GM23248 (cell line): ENCODE data around the gene SF3A2. TPM values are rescaled to one million over a fixed set of nuclear protein-coding genes. Genes with fewer than 3 reads are reported as not detected.

Source experiments
- DNase-seq: peaks from one replicate; pipeline ENCODE4 v3.0.0-alpha.2; 2015
- H2AFZ ChIP-seq: fragments of 200-600 bp; sonication (generic); 2 replicates; pipeline ENCODE4 v1.6.1; 2016; ENCODE audit warnings: antibody characterized with exemption
- H3F3A ChIP-seq: fragments of 200-600 bp; sonication (generic); 2 replicates; pipeline ENCODE4 v1.6.1; 2016; ENCODE audit warnings: mild to moderate bottlenecking, antibody characterized with exemption, mixed run types; ENCODE audit not compliant: insufficient read depth
- H3K27ac ChIP-seq: fragments of 200-600 bp; sonication (generic); 2 replicates; pipeline ENCODE4 v1.5.1; 2016; ENCODE audit warnings: mild to moderate bottlenecking
- H3K27me3 ChIP-seq: fragments of 200-600 bp; sonication (generic); replicated peaks from 2 replicates; pipeline ENCODE4 v1.6.1; 2016; ENCODE audit warnings: mild to moderate bottlenecking; ENCODE audit not compliant: insufficient read depth
- H3K36me3 ChIP-seq: fragments of 200-600 bp; sonication (generic); 2 replicates; pipeline ENCODE4 v1.6.1; 2016; ENCODE audit warnings: low read depth, mild to moderate bottlenecking
- H3K4me1 ChIP-seq: fragments of 200-600 bp; sonication (generic); 2 replicates; pipeline ENCODE4 v1.6.1; 2016; ENCODE audit warnings: mild to moderate bottlenecking; ENCODE audit not compliant: insufficient read depth
- H3K4me2 ChIP-seq: fragments of 200-600 bp; sonication (generic); one replicate; pipeline ENCODE4 v1.6.1; 2016; ENCODE audit warnings: mild to moderate bottlenecking; ENCODE audit not compliant: unreplicated experiment
- H3K4me3 ChIP-seq: fragments of 200-600 bp; sonication (generic); 2 replicates; pipeline ENCODE4 v1.5.1; 2016; ENCODE audit warnings: mild to moderate bottlenecking
- H3K79me2 ChIP-seq: fragments of 200-600 bp; sonication (generic); 2 replicates; pipeline ENCODE4 v1.6.1; 2016; ENCODE audit warnings: mild to moderate bottlenecking; ENCODE audit not compliant: insufficient read depth
- H3K9ac ChIP-seq: fragments of 200-600 bp; sonication (generic); 2 replicates; pipeline ENCODE4 v1.6.1; 2016; ENCODE audit warnings: mild to moderate bottlenecking
- H3K9me2 ChIP-seq: fragments of 200-600 bp; sonication (generic); 2 replicates; pipeline ENCODE4 v1.6.1; 2016; ENCODE audit warnings: mixed run types, mild to moderate bottlenecking, moderate library complexity; ENCODE audit not compliant: insufficient read depth
- H3K9me3 ChIP-seq: fragments of 200-600 bp; sonication (generic); one replicate; pipeline ENCODE4 v1.6.1; 2017; ENCODE audit warnings: low read depth
- H4K20me1 ChIP-seq: fragments of 200-600 bp; sonication (generic); 2 replicates; pipeline ENCODE4 v1.6.0; 2016; ENCODE audit not compliant: insufficient read depth
- EZH2 ChIP-seq: fragments of 200-600 bp; sonication (generic); IDR thresholded peaks from 2 replicates; pipeline ENCODE4 v1.6.1; 2018; ENCODE audit warnings: antibody characterized with exemption, mild to moderate bottlenecking; ENCODE audit not compliant: insufficient read depth, poor library complexity, severe bottlenecking
- EZH2phosphoT487 ChIP-seq: fragments of 200-600 bp; sonication (generic); IDR thresholded peaks from 2 replicates; pipeline ENCODE4 v1.6.1; 2018; ENCODE audit warnings: antibody characterized with exemption, moderate library complexity, mild to moderate bottlenecking, low read depth; ENCODE audit not compliant: insufficient read depth
- WGBS, 2 experiments: methylation state at CpG; one replicate each; pipeline ENCODE4 v1.1.6; 2015 to 2017; ENCODE audit warnings: low lambda C conversion rate in 2 of 2, low coverage in 1 of 2; ENCODE audit errors: missing lambda C conversion rate in 2 of 2; 5-methylcytosine and 5-hydroxymethylcytosine counted together
- in situ Hi-C: fragments of 300-500 bp; cut with MboI; formaldehyde crosslinking; loops from 2 replicates; pipeline ENCODE4 v1.15.0; 2020
- polyA plus RNA-seq: library from polyadenylated mRNA; unstranded; fragments of >200 nt; fragmentation: Nextera tagmentation; extraction: Ambion mirVana; gene quantifications from 2 replicates; pipeline ENCODE4 v1.2.1, GENCODE V29; 2016
- total RNA-seq: library from RNA; depleted of rRNA; stranded (reverse); fragments of >200 nt; shearing (Covaris generic); gene quantifications from 2 replicates; pipeline ENCODE4 v1.2.3, GENCODE V29; 2014

The SF3A2 gene
- total and polyA plus RNA-seq, 2 experiments from 2014 or later = 16.8 to 26.7 TPM

DNA sequence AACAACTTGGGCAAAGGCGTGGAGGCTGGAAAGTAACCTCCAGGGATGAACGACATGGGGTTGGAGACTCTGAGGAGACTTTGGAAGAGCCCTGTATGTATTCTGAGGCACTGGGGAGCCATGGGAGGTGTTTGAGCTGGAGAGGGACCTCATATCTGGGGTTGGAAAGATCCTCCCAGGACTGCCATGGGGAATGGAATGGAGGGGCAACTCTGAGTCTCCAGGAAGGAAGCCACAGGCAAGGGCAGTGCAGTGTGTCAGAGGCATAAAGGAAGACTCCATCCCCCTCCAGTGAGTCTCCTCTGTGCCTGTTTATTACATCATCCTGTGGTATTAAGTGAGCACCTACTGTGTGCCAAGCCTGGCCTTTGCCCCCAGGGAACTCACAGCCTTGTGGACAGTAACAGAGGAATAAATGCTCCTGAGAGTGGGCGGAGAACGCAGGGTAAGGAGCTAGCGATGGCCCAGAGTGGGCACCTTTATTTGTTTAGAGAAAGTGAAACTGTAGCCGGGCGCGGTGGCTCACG, 37.6 kb downstream of the SF3A2 start:
- peak overlapping the region; percentile 49 for H3K27ac ChIP-seq
- H3K79me2 ChIP-seq = peaks cover 62% of the 10 kb centered on the region
- no peak overlapping the region for H3K4me2 ChIP-seq
- in situ Hi-C loops = no loop called here
- H3K4me3 ChIP-seq = peak overlapping the region; percentile 92
- H2AFZ ChIP-seq = no peak overlapping the region
- WGBS, 2 experiments = 70 to 72% methylated on average over 8 to 9 of the region's 9 CpGs
- peaks cover 15% of the 10 kb centered on the region for H4K20me1 ChIP-seq
- peaks cover 6% of the 10 kb centered on the region for H3F3A ChIP-seq
- DNase-seq = peak; percentile 51
- peak overlapping the region; percentile 60 for H3K9ac ChIP-seq
- peaks cover 12% of the 10 kb centered on the region for H3K4me1 ChIP-seq
- H3K9me3 ChIP-seq = no peaks in the 10 kb centered on the region
- no peaks in the 10 kb centered on the region; the same call in 1 of the 2 replicates for H3K36me3 ChIP-seq
- no peak for TF ChIP-seq EZH2
- TF ChIP-seq EZH2phosphoT487 = no peak
- no peaks in the 10 kb centered on the region for H3K27me3 ChIP-seq
- H3K9me2 ChIP-seq = no peaks in the 10 kb centered on the region

GRCh38 chr19:2274931-2275535, 38.4 kb downstream of the SF3A2 start:
- 58 to 70% methylated on average over 11 to 16 of the region's 16 CpGs for WGBS, 2 experiments
- H3F3A ChIP-seq = peaks cover 6% of the 10 kb centered on the region
- in situ Hi-C loops = no loop called here

DNA sequence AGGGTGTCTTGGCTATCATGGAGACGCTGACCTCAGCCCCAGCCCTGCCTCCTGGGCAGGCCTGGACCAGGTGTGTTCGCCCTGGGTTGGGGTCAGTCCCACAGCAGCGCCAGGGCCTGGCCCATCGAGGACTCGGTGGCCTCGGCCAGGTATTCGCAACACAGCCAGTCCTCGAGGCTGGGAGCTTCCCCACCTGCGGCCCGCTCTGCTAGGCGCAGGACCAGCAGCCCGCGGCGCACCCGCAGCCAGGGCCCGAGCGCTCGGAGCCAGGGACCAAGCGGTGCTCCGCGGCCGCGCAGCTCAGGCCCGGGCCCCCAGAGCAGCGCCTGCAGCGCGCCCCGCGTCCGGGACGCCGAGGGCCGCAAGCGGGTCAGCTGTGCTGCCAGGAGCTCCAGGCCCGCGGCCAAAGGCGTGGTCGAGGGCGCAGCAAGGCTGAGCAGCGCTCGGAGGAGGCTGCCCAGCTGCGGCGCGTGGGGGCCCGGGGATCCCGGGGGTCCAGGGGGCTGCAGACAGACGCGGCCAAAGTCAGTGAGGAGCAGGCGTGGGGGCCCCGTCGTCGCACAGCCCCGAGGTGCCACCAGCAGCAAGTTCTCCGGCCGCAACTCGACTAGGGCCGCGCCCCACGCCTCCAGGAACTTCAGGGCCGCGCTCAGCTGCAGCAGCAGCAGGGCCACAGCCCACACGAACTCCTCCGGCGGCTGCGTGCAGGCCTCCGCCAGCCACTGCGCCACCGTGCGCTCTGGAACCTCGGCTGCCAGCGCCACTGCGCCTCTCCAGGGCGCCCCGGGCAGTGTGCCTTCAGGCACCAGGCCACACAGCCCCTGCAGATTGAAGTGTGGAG, 39.2 kb downstream of the SF3A2 start:
- Histone ChIP-seq H3K9me2 (no peaks in the 10 kb centered on the region), H3K4me1 (peaks cover 12% of the 10 kb centered on the region), H4K20me1 (peaks cover 15% of the 10 kb centered on the region), H3K9me3 (no peaks in the 10 kb centered on the region), H3F3A (peaks cover 6% of the 10 kb centered on the region), H3K4me3 (no peak overlapping the region), H3K27ac (no peak overlapping the region), H3K36me3 (no peaks in the 10 kb centered on the region; the same call in 1 of the 2 replicates), H2AFZ (no peak overlapping the region), H3K4me2 (no peak overlapping the region), H3K9ac (no peak overlapping the region), H3K79me2 (peaks cover 49% of the 10 kb centered on the region), H3K27me3 (no peaks in the 10 kb centered on the region)
- TF ChIP-seq EZH2phosphoT487 (no peak), EZH2 (no peak)
- 95 to 97% methylated on average over 41 to 74 of the region's 74 CpGs for WGBS, 2 experiments
- in situ Hi-C loops = no loop called here
- DNase-seq = no peak

More at GRCh38 chr19:2274931-2275535, 38.4 kb downstream of the SF3A2 start:
- Histone ChIP-seq H2AFZ (no peak overlapping the region), H3K27ac (peak overlapping the region; percentile 7; the same call in 1 of the 2 replicates), H3K36me3 (no peaks in the 10 kb centered on the region; the same call in 1 of the 2 replicates), H3K79me2 (peaks cover 55% of the 10 kb centered on the region), H3K4me1 (peaks cover 12% of the 10 kb centered on the region), H3K27me3 (no peaks in the 10 kb centered on the region), H3K9me3 (no peaks in the 10 kb centered on the region), H4K20me1 (peaks cover 15% of the 10 kb centered on the region), H3K4me2 (no peak overlapping the region), H3K9me2 (no peaks in the 10 kb centered on the region), H3K4me3 (no peak overlapping the region), H3K9ac (no peak overlapping the region)
- DNase-seq = peak; percentile 84
- TF ChIP-seq EZH2 (no peak), EZH2phosphoT487 (no peak)

DNA sequence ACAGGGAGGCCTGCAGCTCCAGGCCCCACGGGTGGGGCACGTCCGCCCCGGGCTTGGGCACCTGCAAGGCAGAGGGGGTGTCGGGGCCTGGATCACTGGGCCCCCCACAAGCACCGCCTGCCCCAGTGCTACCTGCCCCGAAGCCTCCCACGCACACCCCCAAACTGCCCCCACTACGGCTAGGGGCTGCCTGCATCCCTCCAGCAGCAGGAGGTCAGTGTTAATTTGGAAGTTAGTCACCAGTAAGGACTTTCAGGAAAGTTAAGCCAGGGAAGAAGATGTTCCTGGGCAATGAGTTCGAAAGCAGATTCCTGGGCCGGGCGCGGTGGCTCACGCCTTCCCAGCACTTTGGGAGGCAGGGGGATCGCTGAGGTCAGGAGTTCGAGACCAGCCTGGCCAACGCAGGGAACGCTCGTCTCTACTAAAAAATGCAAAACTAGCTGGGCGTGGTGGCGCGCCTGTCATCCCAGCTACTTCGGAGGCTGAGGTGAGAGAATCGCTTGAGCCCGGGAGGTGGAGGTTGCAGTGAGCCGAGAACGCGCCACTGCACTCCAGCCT, 39.9 kb downstream of the SF3A2 start:
- H3K27me3 ChIP-seq = no peaks in the 10 kb centered on the region
- H2AFZ ChIP-seq = no peak overlapping the region
- H3K9ac ChIP-seq = no peak overlapping the region
- no peaks in the 10 kb centered on the region; the same call in 1 of the 2 replicates for H3K36me3 ChIP-seq
- no peak for DNase-seq
- H3F3A ChIP-seq = peaks cover 6% of the 10 kb centered on the region
- no peaks in the 10 kb centered on the region for H3K9me3 ChIP-seq
- no peaks in the 10 kb centered on the region for H3K9me2 ChIP-seq
- H4K20me1 ChIP-seq = peaks cover 15% of the 10 kb centered on the region
- H3K4me3 ChIP-seq = no peak overlapping the region
- peaks cover 12% of the 10 kb centered on the region for H3K4me1 ChIP-seq
- H3K4me2 ChIP-seq = no peak overlapping the region
- H3K79me2 ChIP-seq = peaks cover 42% of the 10 kb centered on the region
- WGBS, 2 experiments = 94 to 97% methylated on average over 21 to 28 of the region's 28 CpGs
- no peak for TF ChIP-seq EZH2
- no peak for TF ChIP-seq EZH2phosphoT487
- in situ Hi-C loops = no loop called here
- H3K27ac ChIP-seq = no peak overlapping the region
